Stimulated activated memory B cell treated with anti-CD40 and anti-IgM and Interleukin-4, amounts not matched to agents 10 μg/mL and 1 μg/mL and 100 μg/mL, for 72 hours (primary cell): ENCODE measurements around the gene FAM110C.
A peak's percentile ranks its signal among the peaks of the same experiment; 100 is the strongest.
"Not testable (repeated sequence)": the region's sequence is repeated elsewhere in the genome, so short reads cannot be mapped to it uniquely, and the experiment has no call there.

ENCODE experiments used
- ATAC-seq: fragments of 150-1000 bp; cut with Tn5 transposase; 2 replicates; pipeline ENCODE4 v1.10.0; 2021
- H3K27ac Mint-ChIP-seq: one replicate; pipeline ENCODE4 v1.8.0; 2022; ENCODE audit warnings: mild to moderate bottlenecking, mixed read lengths
- H3K27me3 Mint-ChIP-seq: one replicate; pipeline ENCODE4 v1.8.0; 2022; ENCODE audit warnings: mixed read lengths
- H3K36me3 Mint-ChIP-seq: one replicate; pipeline ENCODE4 v1.8.0; 2022; ENCODE audit warnings: mixed read lengths
- H3K4me1 Mint-ChIP-seq: one replicate; pipeline ENCODE4 v1.8.0; 2022; ENCODE audit warnings: mixed read lengths
- H3K4me3 Mint-ChIP-seq: one replicate; pipeline ENCODE4 v1.8.0; 2022; ENCODE audit warnings: mild to moderate bottlenecking, moderate library complexity, mixed read lengths
- H3K9me3 Mint-ChIP-seq: one replicate; pipeline ENCODE4 v1.8.0; 2022; ENCODE audit warnings: mixed read lengths

Gene FAM110C

DNA sequence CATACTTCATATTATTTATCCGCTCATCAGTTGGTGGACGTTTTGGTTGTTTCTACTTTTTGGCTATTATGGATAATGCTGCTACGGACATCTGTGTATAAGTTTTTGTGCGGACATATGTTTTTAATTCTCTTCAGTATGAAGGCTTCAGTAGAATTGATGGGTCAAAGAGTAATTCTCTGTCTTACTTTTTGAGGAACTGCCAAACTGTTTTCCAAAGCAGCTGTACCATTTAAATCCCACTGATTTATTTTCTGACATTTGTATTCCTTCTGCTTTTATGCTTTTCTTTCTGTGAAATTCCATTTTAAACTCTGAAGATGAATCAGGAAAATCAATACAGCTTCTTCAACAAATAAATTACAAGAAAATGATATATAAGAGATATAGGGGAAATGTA lies 20.8 kb downstream of the FAM110C start:
- Mint-ChIP-seq H3K36me3 (no peaks in the 10 kb centered on the region), H3K27me3 (peaks cover 49% of the 10 kb centered on the region), H3K27ac (no peak overlapping the region)

DNA sequence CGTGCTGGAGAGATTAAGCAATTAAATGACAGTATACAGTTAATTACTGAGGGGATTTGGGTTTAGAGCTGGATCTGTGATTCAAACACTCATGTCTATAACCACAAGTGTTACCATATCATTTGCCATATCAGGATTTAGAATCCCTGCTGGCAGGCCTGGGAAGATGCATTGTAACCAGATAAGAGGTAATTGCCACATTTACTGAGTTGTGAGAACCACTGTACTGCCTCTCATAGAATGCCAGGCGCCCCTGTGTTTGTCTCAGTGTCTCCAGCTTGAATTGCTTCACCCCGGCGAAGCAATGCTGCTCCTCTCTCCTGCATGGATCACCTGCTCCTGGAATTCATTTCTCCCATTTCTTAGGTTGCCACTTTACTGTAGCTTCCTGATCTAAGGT lies 21.7 kb downstream of the FAM110C start:
- not testable (repeated sequence) for H3K9me3 Mint-ChIP-seq, ATAC-seq, H3K4me1 Mint-ChIP-seq, H3K36me3 Mint-ChIP-seq, H3K4me3 Mint-ChIP-seq, H3K27ac Mint-ChIP-seq
- peaks cover 49% of the 10 kb centered on the region for H3K27me3 Mint-ChIP-seq

More for the DNA sequence above, 20.8 kb downstream of the FAM110C start:
- Mint-ChIP-seq H3K4me1 (peaks cover 8% of the 10 kb centered on the region), H3K9me3 (peaks cover 7% of the 10 kb centered on the region), H3K4me3 (no peak overlapping the region)
- ATAC-seq = no peak

DNA sequence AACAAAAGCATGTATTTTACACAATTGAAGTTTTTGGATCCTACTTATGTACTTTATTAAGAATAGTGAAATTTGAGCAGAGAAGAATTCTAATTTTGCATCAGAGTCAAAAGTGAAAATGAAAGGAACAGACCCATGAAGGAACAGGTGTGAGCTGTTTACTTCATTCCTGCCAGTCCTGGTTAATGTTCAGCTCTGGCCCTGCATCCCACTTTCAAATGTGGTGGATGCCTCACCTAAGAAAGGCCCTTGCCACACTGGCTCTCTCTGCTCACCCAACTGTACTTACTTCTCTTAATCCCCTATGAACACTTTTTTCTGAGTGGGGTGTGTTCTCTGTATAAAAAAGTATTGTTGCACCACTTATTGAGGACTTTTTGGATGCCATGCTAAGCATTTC lies 22.2 kb downstream of the FAM110C start:
- no peak for ATAC-seq
- H3K27ac Mint-ChIP-seq = no peak overlapping the region
- peaks cover 8% of the 10 kb centered on the region for H3K4me1 Mint-ChIP-seq
- H3K4me3 Mint-ChIP-seq = no peak overlapping the region
- H3K27me3 Mint-ChIP-seq = peaks cover 46% of the 10 kb centered on the region
- peaks cover 7% of the 10 kb centered on the region for H3K9me3 Mint-ChIP-seq
- no peaks in the 10 kb centered on the region for H3K36me3 Mint-ChIP-seq

DNA sequence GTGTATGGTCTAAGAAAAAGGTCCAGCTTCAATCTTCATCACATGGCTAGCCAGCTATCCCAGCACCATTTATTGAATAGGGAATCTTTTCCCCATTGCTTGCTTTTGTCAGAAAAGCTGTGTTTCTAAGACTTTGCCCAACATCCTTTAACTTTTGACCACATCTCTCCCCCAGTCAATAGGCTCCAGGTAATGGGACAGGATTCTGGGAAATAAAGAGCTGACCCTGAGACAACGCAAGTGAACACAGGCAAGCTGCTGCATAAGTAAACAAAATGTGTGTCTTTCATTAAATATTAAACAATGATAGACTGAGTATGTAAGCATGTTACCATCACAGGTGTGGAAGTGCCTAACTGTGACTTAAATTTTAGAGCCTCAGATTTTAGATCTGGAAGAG lies 23.0 kb downstream of the FAM110C start:
- H3K4me1 Mint-ChIP-seq = peaks cover 8% of the 10 kb centered on the region
- no peaks in the 10 kb centered on the region for H3K36me3 Mint-ChIP-seq
- H3K27ac Mint-ChIP-seq = no peak overlapping the region
- H3K4me3 Mint-ChIP-seq = no peak overlapping the region
- H3K9me3 Mint-ChIP-seq = peaks cover 7% of the 10 kb centered on the region
- peaks cover 38% of the 10 kb centered on the region for H3K27me3 Mint-ChIP-seq
- no peak for ATAC-seq

DNA sequence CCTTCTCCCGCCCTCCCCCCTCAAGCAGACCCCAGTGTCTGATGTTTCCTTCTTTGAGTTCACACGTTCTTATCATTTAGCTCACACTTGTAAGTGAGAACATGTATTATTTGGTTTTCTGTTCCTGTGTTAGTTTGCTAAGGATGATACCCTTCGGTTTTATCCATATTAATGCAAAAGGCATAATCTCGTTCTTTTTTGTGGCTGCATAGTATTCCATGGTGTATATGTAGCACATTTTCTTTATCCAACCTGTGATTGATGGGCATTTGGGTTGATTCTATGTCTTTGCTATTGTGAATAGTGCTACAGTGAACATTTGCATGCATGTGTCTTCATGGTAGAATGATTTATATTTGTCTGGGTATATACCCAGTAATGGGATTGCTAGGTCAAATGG lies 24.1 kb downstream of the FAM110C start:
- H3K27me3 Mint-ChIP-seq = peaks cover 27% of the 10 kb centered on the region
- not testable (repeated sequence) for H3K4me3 Mint-ChIP-seq, H3K36me3 Mint-ChIP-seq, H3K4me1 Mint-ChIP-seq, ATAC-seq, H3K9me3 Mint-ChIP-seq, H3K27ac Mint-ChIP-seq

DNA sequence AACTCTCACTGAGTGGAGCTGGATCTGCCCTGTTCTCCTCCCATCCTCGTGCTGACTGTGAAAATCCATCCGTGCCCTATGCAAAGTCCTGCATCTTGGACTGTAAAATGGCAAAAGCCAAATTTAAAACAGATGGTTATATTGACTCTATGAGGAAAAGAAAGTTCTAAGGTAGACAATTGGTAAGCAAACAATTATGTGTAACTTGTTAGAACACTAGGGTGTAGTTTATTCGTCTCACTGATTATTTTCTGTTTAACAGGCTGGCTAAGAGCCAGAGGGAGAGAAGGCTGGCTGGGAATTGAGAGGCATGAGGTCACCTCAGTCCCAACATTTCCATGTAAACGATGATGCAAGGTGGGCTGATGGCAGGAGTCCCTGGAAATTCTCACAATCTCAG lies 26.0 kb downstream of the FAM110C start:
- not testable (repeated sequence) for ATAC-seq, H3K4me1 Mint-ChIP-seq, H3K36me3 Mint-ChIP-seq, H3K27ac Mint-ChIP-seq, H3K4me3 Mint-ChIP-seq, H3K9me3 Mint-ChIP-seq
- H3K27me3 Mint-ChIP-seq = peaks cover 23% of the 10 kb centered on the region

DNA sequence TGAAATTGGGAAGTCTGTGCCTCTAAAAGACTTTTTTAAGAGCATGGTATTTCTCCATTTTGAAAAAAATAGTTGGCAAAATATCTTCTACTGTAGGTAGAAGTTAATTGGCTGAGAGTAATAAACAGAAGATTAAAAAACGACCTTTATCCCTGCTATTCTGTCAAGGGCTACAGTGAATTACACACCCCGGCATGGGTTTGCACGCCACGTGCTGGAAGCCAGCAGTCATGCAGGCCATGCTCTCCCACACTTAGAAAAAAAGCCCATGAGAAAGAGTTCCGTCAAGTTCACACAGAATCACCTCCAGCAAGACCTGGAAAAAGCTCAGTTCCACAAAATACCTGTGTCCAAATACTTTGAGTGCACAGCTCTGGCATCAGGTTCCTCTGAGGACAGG lies 26.8 kb downstream of the FAM110C start:
- no peak overlapping the region for H3K27ac Mint-ChIP-seq

DNA sequence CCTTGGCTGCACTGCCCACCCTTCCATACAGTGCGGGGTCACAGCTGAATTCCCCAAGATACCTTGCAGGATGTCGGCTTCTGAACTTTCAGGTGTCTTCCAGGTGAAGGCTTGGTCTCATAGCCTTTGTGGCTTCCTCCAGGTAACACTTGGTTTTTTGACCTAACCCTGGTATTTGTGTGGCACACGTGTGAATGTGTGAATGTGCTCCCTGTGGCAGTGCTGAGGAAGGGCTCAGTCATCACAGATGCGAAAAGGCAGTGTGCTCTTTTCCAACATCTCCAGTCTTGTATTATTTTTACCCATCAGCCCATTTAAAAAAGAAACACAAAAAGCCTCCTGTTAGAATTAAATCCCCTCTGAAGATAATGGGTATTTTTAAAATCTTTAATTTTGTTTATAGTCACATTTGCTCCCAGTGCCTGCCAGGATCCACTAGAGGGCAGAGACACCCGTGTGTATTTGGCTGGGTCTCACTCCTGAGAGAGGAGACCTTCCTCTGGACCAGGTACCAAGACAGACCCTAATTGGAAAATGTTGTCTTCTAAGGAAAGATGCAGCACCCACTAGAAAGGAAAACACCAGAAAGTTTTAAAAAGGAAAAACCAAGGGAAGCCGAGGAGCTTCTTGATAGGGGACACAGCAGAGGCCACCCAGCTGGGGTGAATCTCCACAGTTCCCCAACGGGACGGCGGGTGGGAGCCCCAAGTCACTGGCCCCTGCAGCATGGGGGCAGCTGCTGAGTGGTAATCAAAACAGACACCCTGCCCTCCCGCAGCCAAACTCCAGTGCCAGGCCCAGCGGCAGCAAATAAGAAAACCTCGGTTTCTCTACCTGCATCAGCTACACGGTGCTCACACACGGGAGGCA lies 27.7 kb downstream of the FAM110C start:
- ATAC-seq = no peak
- Mint-ChIP-seq H3K27me3 (peaks cover 24% of the 10 kb centered on the region), H3K4me3 (no peak overlapping the region), H3K4me1 (no peaks in the 10 kb centered on the region), H3K9me3 (peaks cover 7% of the 10 kb centered on the region), H3K27ac (no peak overlapping the region), H3K36me3 (no peaks in the 10 kb centered on the region)

More for the DNA sequence above, 26.8 kb downstream of the FAM110C start:
- Mint-ChIP-seq H3K9me3 (peaks cover 7% of the 10 kb centered on the region), H3K27me3 (peaks cover 24% of the 10 kb centered on the region), H3K4me3 (no peak overlapping the region), H3K36me3 (no peaks in the 10 kb centered on the region), H3K4me1 (peaks cover 6% of the 10 kb centered on the region)
- ATAC-seq = no peak

DNA sequence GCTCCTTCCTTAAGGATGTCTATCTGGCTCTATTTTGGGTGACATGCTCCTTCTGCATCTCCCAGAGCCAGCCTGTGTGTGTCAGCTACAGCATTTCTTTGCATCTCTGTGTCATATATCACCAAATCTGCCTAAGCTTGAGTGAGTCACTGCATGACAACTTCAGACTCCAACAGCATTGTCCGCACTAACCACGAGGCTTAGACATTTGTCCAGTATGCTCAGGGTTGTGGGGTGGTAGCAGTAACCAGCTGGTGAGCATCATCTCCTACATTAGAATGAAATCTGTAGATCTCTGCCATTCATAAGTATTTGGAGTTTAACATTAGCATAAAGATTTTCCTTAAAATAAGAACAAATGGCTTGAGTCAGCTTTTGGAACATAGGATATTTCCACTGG lies 30.4 kb downstream of the FAM110C start:
- not testable (repeated sequence) for H3K27me3 Mint-ChIP-seq

DNA sequence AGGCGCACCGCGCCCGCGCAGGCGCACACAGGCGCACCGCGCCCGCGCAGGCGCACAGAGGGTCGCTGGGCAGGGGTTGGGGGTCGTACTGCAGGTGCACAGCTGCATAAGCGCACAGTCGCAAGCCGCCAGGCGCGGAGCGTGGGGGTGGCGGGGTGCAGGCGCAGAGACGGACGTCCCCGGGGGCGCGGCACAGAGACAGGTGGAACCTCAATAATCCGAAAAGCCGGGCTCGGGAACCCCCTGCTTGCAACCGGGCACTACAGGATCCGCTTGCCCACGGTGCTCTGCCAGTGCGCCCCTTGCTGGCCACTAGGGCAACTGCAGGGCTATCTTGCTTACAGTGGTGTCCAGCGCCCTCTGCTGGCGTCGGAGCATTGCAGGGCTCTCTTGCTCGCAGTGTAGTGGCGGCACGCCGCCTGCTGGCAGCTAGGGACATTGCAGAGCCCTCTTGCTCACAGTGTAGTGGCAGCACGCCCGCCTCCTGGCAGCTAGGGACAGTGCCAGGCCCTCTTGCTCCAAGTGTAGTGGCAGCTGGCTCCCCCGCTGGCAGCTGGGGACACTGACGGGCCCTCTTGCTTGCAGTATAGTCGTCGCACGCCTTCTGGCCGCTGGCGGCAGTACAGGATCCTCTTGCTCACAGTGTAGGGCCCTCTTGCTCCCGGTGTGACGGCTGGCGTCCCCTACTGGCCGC lies 34.9 kb downstream of the FAM110C start:
- Mint-ChIP-seq H3K27me3 (peaks cover 10% of the 10 kb centered on the region), H3K9me3 (no peaks in the 10 kb centered on the region), H3K27ac (no peak overlapping the region)

More for the DNA sequence above, 30.4 kb downstream of the FAM110C start:
- H3K9me3 Mint-ChIP-seq, H3K4me1 Mint-ChIP-seq, H3K27ac Mint-ChIP-seq, H3K36me3 Mint-ChIP-seq, ATAC-seq, H3K4me3 Mint-ChIP-seq: not testable (repeated sequence)

DNA sequence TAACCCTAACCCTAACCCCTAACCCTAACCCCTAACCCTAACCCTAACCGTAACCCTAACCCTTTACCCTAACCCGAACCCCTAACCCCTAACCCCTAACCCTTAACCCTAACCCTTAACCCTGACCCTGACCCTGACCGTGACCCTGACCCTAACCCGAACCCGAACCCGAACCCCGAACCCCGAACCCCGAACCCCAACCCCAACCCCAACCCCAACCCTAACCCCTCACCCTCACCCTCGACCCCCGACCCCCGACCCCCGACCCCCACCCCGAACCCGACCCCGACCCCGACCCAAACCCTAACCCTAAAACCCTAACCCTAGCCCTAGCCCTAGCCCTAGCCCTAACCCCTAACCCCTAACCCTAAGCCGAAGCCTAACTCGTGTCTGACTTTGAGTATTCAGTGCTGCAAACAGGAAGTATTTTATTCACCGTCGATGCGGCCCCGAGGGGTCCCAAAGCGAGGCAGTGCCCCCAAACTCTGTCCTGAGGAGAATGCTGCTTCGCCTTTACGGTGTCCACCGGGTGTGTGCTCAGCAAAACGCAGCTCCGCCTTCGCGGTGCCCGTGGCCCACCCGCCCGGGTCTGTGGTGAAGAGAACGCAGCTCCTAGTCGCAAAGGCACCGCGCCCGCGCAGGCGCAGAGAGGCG lies 36.0 kb downstream of the FAM110C start:
- peak; percentile 43 for ATAC-seq
- H3K27me3 Mint-ChIP-seq = peaks cover 2% of the 10 kb centered on the region
- H3K4me1 Mint-ChIP-seq = no peaks in the 10 kb centered on the region
- no peaks in the 10 kb centered on the region for H3K36me3 Mint-ChIP-seq
- no peaks in the 10 kb centered on the region for H3K9me3 Mint-ChIP-seq
- H3K4me3 Mint-ChIP-seq = no peak overlapping the region
- H3K27ac Mint-ChIP-seq = no peak overlapping the region

More for the DNA sequence above, 34.9 kb downstream of the FAM110C start:
- Mint-ChIP-seq H3K4me3 (no peak overlapping the region), H3K4me1 (no peaks in the 10 kb centered on the region), H3K36me3 (no peaks in the 10 kb centered on the region)
- peak; percentile 57 for ATAC-seq
